ENCODE results near the gene GPR141.

The GPR141 gene

GRCh38 chr7:37738321-37738720 lies 54.8 kb downstream of the GPR141 start:
- no peak overlapping the region for H3K18ac ChIP-seq (ENCODE audit: low read length)
- H3K9ac ChIP-seq (ENCODE audit: low read length): no peak overlapping the region
- H2AK5ac ChIP-seq (ENCODE audit: low read length): no peak overlapping the region
- no peak overlapping the region for H3K27ac ChIP-seq (ENCODE audit: low read depth, low read length)
- no peak overlapping the region for H4K8ac ChIP-seq (ENCODE audit: low read depth, low read length)
- H2BK120ac ChIP-seq (ENCODE audit: insufficient read depth, low read length, poor library complexity): no peak overlapping the region
- no peak overlapping the region for H4K91ac ChIP-seq (ENCODE audit: low read depth, low read length)
- H3K4ac ChIP-seq (ENCODE audit: low read depth, low read length): no peak overlapping the region
- H3K4me3 ChIP-seq (ENCODE audit: low read depth, low read length): no peak overlapping the region
- no peaks in the 10 kb centered on the region for H3K9me3 ChIP-seq (ENCODE audit: insufficient read depth, low read depth, low read length)
- H2AFZ ChIP-seq (ENCODE audit: insufficient read depth, low read length, poor library complexity): no peak overlapping the region
- no peaks in the 10 kb centered on the region for H3K36me3 ChIP-seq (ENCODE audit: control insufficient read depth in 1 of 2, insufficient read depth in 2 of 2, low read length in 2 of 2)
- no peak overlapping the region for H2BK12ac ChIP-seq (ENCODE audit: low read length)
- H2BK5ac ChIP-seq (ENCODE audit: low read depth, low read length, poor library complexity): no peak overlapping the region
- H4K12ac ChIP-seq (ENCODE audit: low read depth, low read length): no peak overlapping the region
- WGBS (ENCODE audit: extremely low coverage, insufficient coverage, insufficient read length): no CpG with 5 or more reads among the region's 1 CpG
- no peaks in the 10 kb centered on the region for H3K4me1 ChIP-seq (ENCODE audit: control insufficient read depth in 1 of 2, insufficient read depth in 2 of 2, low read length in 2 of 2)
- H3K4me2 ChIP-seq (ENCODE audit: low read length): no peak overlapping the region
- no peaks in the 10 kb centered on the region for H3K79me2 ChIP-seq (ENCODE audit: control insufficient read depth, insufficient read depth, low read length, poor library complexity)
- no peaks in the 10 kb centered on the region for H3K27me3 ChIP-seq (ENCODE audit: insufficient read depth, low read length)
- H3K23ac ChIP-seq (ENCODE audit: low read length): no peak overlapping the region
- no peak overlapping the region for H3K14ac ChIP-seq (ENCODE audit: low read length)
- no peak for DNase-seq
- H3K79me1 ChIP-seq (ENCODE audit: low read length): no peaks in the 10 kb centered on the region

DNA sequence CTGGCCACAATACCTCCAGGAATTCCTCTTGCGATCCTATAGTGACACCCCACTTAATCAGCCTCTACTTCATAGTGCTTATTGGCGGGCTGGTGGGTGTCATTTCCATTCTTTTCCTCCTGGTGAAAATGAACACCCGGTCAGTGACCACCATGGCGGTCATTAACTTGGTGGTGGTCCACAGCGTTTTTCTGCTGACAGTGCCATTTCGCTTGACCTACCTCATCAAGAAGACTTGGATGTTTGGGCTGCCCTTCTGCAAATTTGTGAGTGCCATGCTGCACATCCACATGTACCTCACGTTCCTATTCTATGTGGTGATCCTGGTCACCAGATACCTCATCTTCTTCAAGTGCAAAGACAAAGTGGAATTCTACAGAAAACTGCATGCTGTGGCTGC lies 56.8 kb downstream of the GPR141 start:
- H3K18ac ChIP-seq (ENCODE audit: low read length): no peak overlapping the region
- H3K14ac ChIP-seq (ENCODE audit: low read length): no peak overlapping the region
- no peak overlapping the region for H2BK12ac ChIP-seq (ENCODE audit: low read length)
- no peak overlapping the region for H4K8ac ChIP-seq (ENCODE audit: low read depth, low read length)
- H3K4me2 ChIP-seq (ENCODE audit: low read length): no peak overlapping the region
- H4K91ac ChIP-seq (ENCODE audit: low read depth, low read length): no peak overlapping the region
- WGBS (ENCODE audit: extremely low coverage, insufficient coverage, insufficient read length): no CpG with 5 or more reads among the region's 7 CpGs
- H3K23ac ChIP-seq (ENCODE audit: low read length): no peak overlapping the region
- H3K36me3 ChIP-seq (ENCODE audit: control insufficient read depth in 1 of 2, insufficient read depth in 2 of 2, low read length in 2 of 2): no peaks in the 10 kb centered on the region
- no peak overlapping the region for H2AK5ac ChIP-seq (ENCODE audit: low read length)
- no peak overlapping the region for H2AFZ ChIP-seq (ENCODE audit: insufficient read depth, low read length, poor library complexity)
- H3K79me2 ChIP-seq (ENCODE audit: control insufficient read depth, insufficient read depth, low read length, poor library complexity): no peaks in the 10 kb centered on the region
- H2BK120ac ChIP-seq (ENCODE audit: insufficient read depth, low read length, poor library complexity): no peak overlapping the region
- no peak overlapping the region for H3K4ac ChIP-seq (ENCODE audit: low read depth, low read length)
- H3K27ac ChIP-seq (ENCODE audit: low read depth, low read length): no peak overlapping the region
- H3K4me3 ChIP-seq (ENCODE audit: low read depth, low read length): no peak overlapping the region
- DNase-seq: no peak
- no peaks in the 10 kb centered on the region for H3K79me1 ChIP-seq (ENCODE audit: low read length)
- H2BK5ac ChIP-seq (ENCODE audit: low read depth, low read length, poor library complexity): no peak overlapping the region
- H3K9ac ChIP-seq (ENCODE audit: low read length): no peak overlapping the region
- no peaks in the 10 kb centered on the region for H3K4me1 ChIP-seq (ENCODE audit: control insufficient read depth in 1 of 2, insufficient read depth in 2 of 2, low read length in 2 of 2)
- H3K9me3 ChIP-seq (ENCODE audit: insufficient read depth, low read depth, low read length): no peaks in the 10 kb centered on the region
- no peak overlapping the region for H4K12ac ChIP-seq (ENCODE audit: low read depth, low read length)
- no peaks in the 10 kb centered on the region for H3K27me3 ChIP-seq (ENCODE audit: insufficient read depth, low read length)

DNA sequence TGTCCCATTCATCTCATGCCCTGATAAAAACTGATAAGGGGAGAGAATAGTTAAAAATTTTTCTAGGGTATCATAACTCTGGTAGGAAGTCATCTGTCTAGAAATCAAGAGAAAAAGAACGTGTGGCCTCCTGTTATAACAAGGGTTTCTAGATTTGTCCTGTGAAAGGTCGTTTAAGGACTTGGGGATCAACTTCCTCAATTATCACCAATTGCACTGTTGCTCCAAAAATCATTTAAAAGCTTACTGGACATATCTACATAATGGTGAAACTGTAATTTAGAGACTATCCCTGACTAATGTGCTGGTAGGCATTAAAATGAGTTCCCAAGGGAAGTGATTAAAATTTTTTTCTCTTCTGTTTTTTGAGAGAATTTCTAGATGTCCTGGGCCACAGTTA lies 58.2 kb downstream of the GPR141 start:
- no CpG with 5 or more reads among the region's 2 CpGs for WGBS (ENCODE audit: extremely low coverage, insufficient coverage, insufficient read length)
- DNase-seq: no peak

GRCh38 chr7:37751096-37751495 lies 67.5 kb downstream of the GPR141 start:
- H3K4me1 ChIP-seq (ENCODE audit: control insufficient read depth in 1 of 2, insufficient read depth in 2 of 2, low read length in 2 of 2): no peaks in the 10 kb centered on the region
- no peak overlapping the region for H2BK12ac ChIP-seq (ENCODE audit: low read length)
- H2AK5ac ChIP-seq (ENCODE audit: low read length): no peak overlapping the region
- H3K4ac ChIP-seq (ENCODE audit: low read depth, low read length): no peak overlapping the region
- no peak overlapping the region for H3K27ac ChIP-seq (ENCODE audit: low read depth, low read length)
- WGBS (ENCODE audit: extremely low coverage, insufficient coverage, insufficient read length): no CpG with 5 or more reads among the region's 1 CpG
- H4K91ac ChIP-seq (ENCODE audit: low read depth, low read length): no peak overlapping the region
- H2AFZ ChIP-seq (ENCODE audit: insufficient read depth, low read length, poor library complexity): no peak overlapping the region
- H3K27me3 ChIP-seq (ENCODE audit: insufficient read depth, low read length): no peaks in the 10 kb centered on the region
- no peaks in the 10 kb centered on the region for H3K79me1 ChIP-seq (ENCODE audit: low read length)
- H3K9me3 ChIP-seq (ENCODE audit: insufficient read depth, low read depth, low read length): no peaks in the 10 kb centered on the region
- no peak overlapping the region for H2BK5ac ChIP-seq (ENCODE audit: low read depth, low read length, poor library complexity)
- no peak overlapping the region for H3K23ac ChIP-seq (ENCODE audit: low read length)
- H4K8ac ChIP-seq (ENCODE audit: low read depth, low read length): no peak overlapping the region
- H3K36me3 ChIP-seq (ENCODE audit: control insufficient read depth in 1 of 2, insufficient read depth in 2 of 2, low read length in 2 of 2): no peaks in the 10 kb centered on the region
- H3K4me2 ChIP-seq (ENCODE audit: low read length): no peak overlapping the region
- no peak for DNase-seq
- H3K9ac ChIP-seq (ENCODE audit: low read length): no peak overlapping the region
- H4K12ac ChIP-seq (ENCODE audit: low read depth, low read length): no peak overlapping the region
- H2BK120ac ChIP-seq (ENCODE audit: insufficient read depth, low read length, poor library complexity): no peak overlapping the region
- no peak overlapping the region for H3K18ac ChIP-seq (ENCODE audit: low read length)
- no peaks in the 10 kb centered on the region for H3K79me2 ChIP-seq (ENCODE audit: control insufficient read depth, insufficient read depth, low read length, poor library complexity)
- H3K4me3 ChIP-seq (ENCODE audit: low read depth, low read length): no peak overlapping the region
- H3K14ac ChIP-seq (ENCODE audit: low read length): no peak overlapping the region

More for the DNA sequence above, 58.2 kb downstream of the GPR141 start:
- Histone ChIP-seq H2BK12ac (ENCODE audit: low read length) (no peak overlapping the region), H2AFZ (ENCODE audit: insufficient read depth, low read length, poor library complexity) (no peak overlapping the region), H4K91ac (ENCODE audit: low read depth, low read length) (no peak overlapping the region), H4K12ac (ENCODE audit: low read depth, low read length) (no peak overlapping the region), H2AK5ac (ENCODE audit: low read length) (no peak overlapping the region), H3K27me3 (ENCODE audit: insufficient read depth, low read length) (no peaks in the 10 kb centered on the region), H3K4me2 (ENCODE audit: low read length) (no peak overlapping the region), H3K79me2 (ENCODE audit: control insufficient read depth, insufficient read depth, low read length, poor library complexity) (no peaks in the 10 kb centered on the region), H3K14ac (ENCODE audit: low read length) (no peak overlapping the region), H3K36me3 (ENCODE audit: control insufficient read depth in 1 of 2, insufficient read depth in 2 of 2, low read length in 2 of 2) (no peaks in the 10 kb centered on the region), H2BK120ac (ENCODE audit: insufficient read depth, low read length, poor library complexity) (no peak overlapping the region), H3K4ac (ENCODE audit: low read depth, low read length) (no peak overlapping the region), H3K4me1 (ENCODE audit: control insufficient read depth in 1 of 2, insufficient read depth in 2 of 2, low read length in 2 of 2) (no peaks in the 10 kb centered on the region), H3K79me1 (ENCODE audit: low read length) (no peaks in the 10 kb centered on the region), H4K8ac (ENCODE audit: low read depth, low read length) (no peak overlapping the region), H2BK5ac (ENCODE audit: low read depth, low read length, poor library complexity) (no peak overlapping the region), H3K9me3 (ENCODE audit: insufficient read depth, low read depth, low read length) (no peaks in the 10 kb centered on the region), H3K9ac (ENCODE audit: low read length) (no peak overlapping the region), H3K18ac (ENCODE audit: low read length) (no peak overlapping the region), H3K23ac (ENCODE audit: low read length) (no peak overlapping the region), H3K4me3 (ENCODE audit: low read depth, low read length) (no peak overlapping the region), H3K27ac (ENCODE audit: low read depth, low read length) (no peak overlapping the region)
